H1 (cell line): ENCODE results near the gene RPS6KA5. TPM values are rescaled to one million over a fixed set of nuclear protein-coding genes. Genes with fewer than 3 reads are reported as not detected.

Source experiments
- CHD7 ChIP-seq: fragments of 300-600 bp; sonication (generic); IDR thresholded peaks from 2 replicates; pipeline ENCODE4 v1.7.1; 2012; ENCODE audit warnings: low read length, moderate library complexity, mild to moderate bottlenecking, inconsistent platforms; ENCODE audit not compliant: insufficient replicate concordance
- CREB1 ChIP-seq: IDR thresholded peaks from 2 replicates; pipeline ENCODE4 v1.6.1; 2012; ENCODE audit warnings: inconsistent platforms
- CTBP2 ChIP-seq: IDR thresholded peaks from 2 replicates; pipeline ENCODE4 v1.7.0; 2011; ENCODE audit warnings: borderline replicate concordance, mild to moderate bottlenecking, moderate library complexity, mixed read lengths, low read length; ENCODE audit not compliant: insufficient read depth, insufficient read length
- EP300 ChIP-seq, 2 experiments: IDR thresholded peaks; 1 replicate in 1 of 2; 2 replicates in 1 of 2; pipeline ENCODE4 v1.6.1; 2011 to 2012; ENCODE audit warnings: low read depth in 2 of 2, low read length in 2 of 2, mild to moderate bottlenecking in 2 of 2, borderline replicate concordance in 1 of 2, inconsistent platforms in 1 of 2, moderate library complexity in 1 of 2
- NRF1 ChIP-seq: IDR thresholded peaks from 2 replicates; pipeline ENCODE4 v1.6.1; 2011; ENCODE audit warnings: mild to moderate bottlenecking, low read depth, low read length, improper control_type of control experiment
- RBBP5 ChIP-seq: IDR thresholded peaks from 2 replicates; pipeline ENCODE4 v1.7.1; 2012; ENCODE audit warnings: low read depth, mild to moderate bottlenecking, inconsistent platforms, low read length, moderate library complexity, borderline replicate concordance
- SIN3A ChIP-seq, 2 experiments: IDR thresholded peaks in 1 of 2; conservative IDR thresholded peaks in 1 of 2; 2 replicates each; pipeline ENCODE4 v1.6.1; 2011 to 2012; ENCODE audit warnings: low read length in 2 of 2, improper control_type of control experiment in 1 of 2, low read depth in 1 of 2, mild to moderate bottlenecking in 1 of 2
- SP4 ChIP-seq: IDR thresholded peaks from 2 replicates; pipeline ENCODE4 v1.6.1; 2012; ENCODE audit warnings: low read length, inconsistent platforms
- SRF ChIP-seq: IDR thresholded peaks from 2 replicates; pipeline ENCODE4 v1.6.1; 2011; ENCODE audit warnings: mild to moderate bottlenecking, low read depth, low read length, moderate library complexity
- TBP ChIP-seq: IDR thresholded peaks from 2 replicates; pipeline ENCODE4 v1.6.1; 2011; ENCODE audit warnings: low read depth, low read length, improper control_type of control experiment
- YY1 ChIP-seq: IDR thresholded peaks from 2 replicates; pipeline ENCODE4 v1.6.1; 2011; ENCODE audit warnings: low read depth, mild to moderate bottlenecking, low read length
- ZNF274 ChIP-seq: IDR thresholded peaks from 2 replicates; pipeline ENCODE4 v1.7.0; 2012; ENCODE audit warnings: low read length, borderline replicate concordance; ENCODE audit errors: extremely low read depth
- polyA plus RNA-seq, 7 experiments: library from polyadenylated mRNA; depleted of rRNA in 3 of 7; stranded (reverse) in 5 of 7; unstranded in 2 of 7; fragments of >200 nt in 5 of 7; fragments of 200-250 nt in 2 of 7; gene quantifications; 1 replicate in 5 of 7; 2 replicates in 1 of 7; 4 replicates in 1 of 7; pipeline versions ENCODE4 v1.2.1 to v1.2.3, GENCODE V29; 2011 to 2013; ENCODE audit warnings: missing spikeins in 2 of 7, mixed read lengths in 2 of 7
- total RNA-seq: library from RNA; stranded (reverse); fragmentation: NEBNext Ultra II Directional; extraction: Animal tissue kit (Norgen Biotek cat#: 25700); gene quantifications from 2 replicates; pipeline ENCODE4 v1.2.1, GENCODE V29; 2021

The RPS6KA5 gene
- total and polyA plus RNA-seq, 2 of the 8 experiments (the other 6 are each of a cell fraction or from before 2014, with no cell fraction given) = 0.85 to 3.1 TPM

DNA sequence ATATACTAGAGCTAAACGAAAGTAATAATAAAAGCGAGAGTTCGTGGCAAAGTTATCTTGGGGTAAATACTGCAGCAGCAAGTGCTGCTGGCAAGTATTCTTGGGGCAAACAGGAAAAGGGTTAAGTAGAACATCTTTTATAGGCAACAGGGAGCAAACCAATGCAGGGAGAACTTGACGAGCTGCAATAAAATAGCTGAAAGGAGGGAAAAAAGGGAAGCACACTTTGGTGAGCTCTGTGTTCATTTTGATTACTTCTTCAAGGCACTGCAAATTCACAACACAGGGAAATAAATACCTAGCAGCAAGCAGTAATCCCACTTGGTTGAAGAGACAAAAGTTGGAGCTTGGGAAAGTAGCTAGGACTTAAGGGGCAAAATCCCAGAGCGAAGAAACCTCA is 201.9 kb downstream of the RPS6KA5 start (continued):
- no peak for TF ChIP-seq CHD7
- no peak for TF ChIP-seq EP300 (IDR thresholded peaks at IDR 0.05; ENCODE audit: borderline replicate concordance in 1 of 2, low read depth in 2 of 2, low read length in 2 of 2)
- no peak for TF ChIP-seq SIN3A (conservative IDR thresholded peaks at IDR 0.05 in 1 of 2, IDR thresholded peaks at IDR 0.05 in 1 of 2; ENCODE audit: low read depth in 1 of 2, low read length in 2 of 2)
- TF ChIP-seq RBBP5 = no peak
- no peak for TF ChIP-seq TBP
- TF ChIP-seq NRF1 = no peak
- no peak for TF ChIP-seq SP4
- no peak for TF ChIP-seq YY1
- no peak for TF ChIP-seq ZNF274
- TF ChIP-seq CTBP2 = no peak
- TF ChIP-seq SRF = no peak
- TF ChIP-seq CREB1 = no peak
